Glomerular endothelial cell (primary cell): ENCODE data around the gene SEC22C. TPM values are rescaled to one million over a fixed set of nuclear protein-coding genes. Genes with fewer than 3 reads are reported as not detected.

Experiments
- DNase-seq: peaks from one replicate; pipeline ENCODE4 v3.0.0-alpha.2; 2011; ENCODE audit warnings: low read depth, low spot score; ENCODE audit errors: extremely low read depth
- total RNA-seq: library from RNA; depleted of rRNA; stranded (reverse); fragments of >200 nt; gene quantifications from 2 replicates; pipeline ENCODE4 v1.2.3, GENCODE V29; 2015

SEC22C gene
- total RNA-seq, 1 donor from 2014 or later = 67.1 TPM

DNA sequence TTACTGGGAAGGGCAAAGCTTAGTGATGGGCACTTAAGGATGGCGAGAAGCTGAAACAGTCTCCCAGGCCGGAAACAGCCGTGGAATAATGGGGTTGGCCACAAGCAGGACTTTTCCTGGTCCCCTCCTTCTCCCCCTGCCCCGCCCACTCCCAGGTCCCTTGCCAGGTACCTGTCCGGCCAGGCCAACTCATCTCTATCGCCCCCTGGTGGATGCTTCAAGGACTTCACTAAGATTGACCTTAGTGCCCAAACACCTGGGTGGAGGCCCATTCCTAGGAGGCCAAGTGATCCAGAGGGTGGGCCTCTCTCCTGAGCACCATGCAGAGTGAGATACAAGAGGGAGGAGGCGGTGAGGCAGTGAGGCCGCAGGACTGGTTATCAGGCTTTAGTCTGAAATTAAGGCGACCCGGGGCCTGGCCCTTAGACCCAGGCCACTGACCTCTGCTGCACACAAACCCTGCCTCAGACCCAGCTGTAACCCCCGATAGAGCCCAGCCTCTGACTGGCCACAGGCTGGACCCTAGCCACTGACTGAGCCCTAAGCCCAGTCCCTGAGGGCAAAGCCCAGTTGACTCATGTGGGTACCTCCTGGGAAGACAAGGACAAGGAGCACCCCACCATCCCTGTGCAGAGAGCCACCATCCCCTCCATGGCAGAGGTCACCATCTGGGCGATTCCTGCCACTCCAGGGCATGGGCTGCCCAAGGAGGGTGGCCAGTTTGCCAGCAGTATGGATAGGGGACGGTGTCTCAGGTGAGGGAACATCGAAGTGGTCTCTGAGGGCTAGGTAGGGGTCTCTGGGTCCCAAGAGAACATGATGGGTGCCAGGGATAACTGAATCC lies 41.7 kb downstream of the SEC22C start:
- DNase-seq = no peak

DNA sequence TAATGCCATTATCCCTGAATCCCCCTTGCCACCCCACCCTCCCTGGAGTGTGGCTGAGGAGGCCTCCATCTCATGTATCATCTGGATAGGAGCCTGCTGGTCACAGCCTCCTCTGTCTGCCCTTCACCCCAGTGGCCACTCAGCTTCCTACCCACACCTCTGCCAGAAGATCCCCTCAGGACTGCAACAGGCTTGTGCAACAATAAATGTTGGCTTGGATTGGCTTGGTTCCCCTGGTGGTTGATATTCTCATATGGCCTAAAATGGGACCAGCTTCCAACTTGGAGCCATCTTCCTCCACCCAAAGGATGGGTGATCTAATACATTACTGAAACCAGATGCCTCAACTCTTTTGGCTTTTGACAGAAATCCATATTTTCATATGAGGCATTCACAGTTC lies 44.4 kb downstream of the SEC22C start:
- DNase-seq = no peak

DNA sequence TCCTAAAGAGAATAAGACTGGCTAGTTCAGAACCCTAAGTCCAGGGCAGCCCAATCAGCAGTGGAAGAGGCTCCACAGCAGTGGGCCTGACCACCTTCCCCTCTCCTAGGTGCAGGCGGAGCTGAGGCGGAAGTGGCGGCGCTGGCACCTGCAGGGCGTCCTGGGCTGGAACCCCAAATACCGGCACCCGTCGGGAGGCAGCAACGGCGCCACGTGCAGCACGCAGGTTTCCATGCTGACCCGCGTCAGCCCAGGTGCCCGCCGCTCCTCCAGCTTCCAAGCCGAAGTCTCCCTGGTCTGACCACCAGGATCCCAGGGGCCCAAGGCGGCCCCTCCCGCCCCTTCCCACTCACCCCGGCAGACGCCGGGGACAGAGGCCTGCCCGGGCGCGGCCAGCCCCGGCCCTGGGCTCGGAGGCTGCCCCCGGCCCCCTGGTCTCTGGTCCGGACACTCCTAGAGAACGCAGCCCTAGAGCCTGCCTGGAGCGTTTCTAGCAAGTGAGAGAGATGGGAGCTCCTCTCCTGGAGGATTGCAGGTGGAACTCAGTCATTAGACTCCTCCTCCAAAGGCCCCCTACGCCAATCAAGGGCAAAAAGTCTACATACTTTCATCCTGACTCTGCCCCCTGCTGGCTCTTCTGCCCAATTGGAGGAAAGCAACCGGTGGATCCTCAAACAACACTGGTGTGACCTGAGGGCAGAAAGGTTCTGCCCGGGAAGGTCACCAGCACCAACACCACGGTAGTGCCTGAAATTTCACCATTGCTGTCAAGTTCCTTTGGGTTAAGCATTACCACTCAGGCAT lies 45.6 kb downstream of the SEC22C start:
- no peak for DNase-seq

DNA sequence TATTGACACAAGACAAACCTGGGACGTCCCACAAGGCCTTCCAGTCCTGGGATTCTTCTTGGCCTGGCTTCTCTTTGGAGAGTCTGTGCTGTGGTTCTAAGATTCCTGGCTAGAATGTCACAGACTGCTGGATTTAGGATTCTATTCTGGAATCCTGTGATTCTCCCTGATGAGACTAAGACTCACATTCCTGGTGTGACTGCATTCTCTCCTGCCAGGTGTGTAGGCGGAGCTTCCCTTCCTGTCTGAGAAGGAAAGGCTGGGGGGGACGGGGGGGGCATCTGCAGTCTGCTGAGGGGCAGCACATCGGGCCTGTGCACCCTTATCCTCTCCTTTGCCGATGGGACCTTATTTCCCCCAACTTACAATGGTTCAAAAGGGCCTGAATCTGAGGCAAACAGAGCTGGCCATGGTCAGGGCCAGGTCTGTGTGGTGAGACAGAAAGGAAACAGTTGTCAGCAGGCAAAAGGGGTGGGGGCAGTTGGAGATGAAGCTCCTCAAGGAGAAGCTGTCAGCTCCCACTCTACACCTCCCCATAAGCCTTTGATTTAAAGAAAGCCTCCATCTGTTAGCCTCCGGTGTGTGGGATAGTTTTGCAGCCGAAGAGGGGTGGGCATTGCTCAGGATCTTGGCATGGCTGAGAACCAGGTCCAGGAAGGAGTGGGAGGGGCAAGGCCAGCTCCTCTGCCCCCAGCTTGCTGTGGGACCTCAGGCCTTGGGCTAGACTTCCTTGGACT lies 48.4 kb downstream of the SEC22C start:
- DNase-seq = no peak

DNA sequence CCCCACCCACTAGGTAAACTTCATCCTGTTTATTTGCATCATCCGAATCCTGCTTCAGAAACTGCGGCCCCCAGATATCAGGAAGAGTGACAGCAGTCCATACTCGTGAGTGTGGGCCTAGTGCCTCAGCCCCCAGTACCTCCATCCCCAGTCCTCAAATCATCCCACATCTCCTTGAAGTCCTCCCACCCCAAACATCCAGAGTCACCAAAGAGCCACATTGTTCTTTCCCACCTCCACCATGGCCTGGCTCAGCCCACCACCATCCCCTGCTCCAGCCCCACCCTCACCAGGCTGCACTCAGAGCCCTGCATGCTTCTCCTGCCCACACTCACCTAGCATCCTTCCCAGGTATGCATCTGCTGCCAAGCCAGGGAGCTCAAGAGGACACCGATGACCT lies 49.5 kb downstream of the SEC22C start:
- no peak for DNase-seq

DNA sequence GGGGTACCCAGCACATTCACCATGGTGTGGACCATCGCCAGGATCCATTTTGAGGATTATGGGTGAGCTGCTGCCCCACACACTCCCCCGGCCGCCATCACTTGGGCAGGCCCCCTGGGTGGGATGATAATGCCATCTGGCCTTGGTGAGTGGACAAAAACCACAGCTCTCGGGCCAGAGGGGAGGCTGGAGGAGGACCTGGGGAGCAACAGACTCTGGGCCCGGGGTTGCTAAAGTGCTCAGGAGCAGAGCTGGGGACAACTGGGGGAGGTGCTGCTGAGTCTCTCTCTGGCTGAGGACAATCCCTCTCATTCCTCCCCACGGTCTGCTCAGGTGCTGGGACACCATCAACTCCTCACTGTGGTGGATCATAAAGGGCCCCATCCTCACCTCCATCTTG lies 50.3 kb downstream of the SEC22C start:
- no peak for DNase-seq

DNA sequence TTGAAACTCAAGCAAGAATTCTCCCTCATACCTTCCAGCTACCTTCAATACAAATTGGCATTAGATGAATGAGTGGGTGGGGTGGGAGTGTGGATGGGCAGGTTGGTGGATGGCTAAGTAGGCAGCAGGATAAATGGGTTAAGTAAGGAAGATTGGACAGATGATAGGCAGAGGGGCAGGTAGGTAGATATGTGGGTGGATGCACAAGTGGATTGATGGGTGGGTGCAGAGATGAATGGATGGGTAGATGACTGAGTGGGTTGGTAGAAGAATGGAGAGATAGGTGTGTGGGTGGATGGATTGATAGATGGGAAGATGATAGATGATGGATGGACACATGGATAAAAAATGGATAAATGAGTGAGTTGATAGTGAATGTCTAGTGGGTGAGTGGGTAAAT lies 51.7 kb downstream of the SEC22C start:
- DNase-seq = no peak

DNA sequence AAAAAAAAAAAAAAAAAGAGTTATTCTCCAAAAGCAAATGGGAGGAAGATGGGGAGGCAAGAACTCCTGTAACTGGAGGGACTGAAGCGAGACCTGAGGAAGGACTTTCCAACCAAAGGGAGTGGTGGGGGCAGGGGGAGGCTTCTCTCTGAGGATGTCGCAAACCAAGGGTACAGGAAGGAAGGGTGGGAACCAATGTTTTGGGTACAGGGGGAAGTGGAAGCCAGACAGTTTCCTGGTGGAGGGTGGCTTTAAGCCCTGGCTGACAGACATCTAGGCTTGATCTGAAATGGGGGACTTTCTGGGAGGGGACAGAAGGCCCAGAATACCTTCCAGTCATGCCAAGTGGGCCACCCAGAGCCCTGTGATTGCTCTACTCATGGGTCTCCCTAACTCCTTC lies 52.3 kb downstream of the SEC22C start:
- DNase-seq = no peak

DNA sequence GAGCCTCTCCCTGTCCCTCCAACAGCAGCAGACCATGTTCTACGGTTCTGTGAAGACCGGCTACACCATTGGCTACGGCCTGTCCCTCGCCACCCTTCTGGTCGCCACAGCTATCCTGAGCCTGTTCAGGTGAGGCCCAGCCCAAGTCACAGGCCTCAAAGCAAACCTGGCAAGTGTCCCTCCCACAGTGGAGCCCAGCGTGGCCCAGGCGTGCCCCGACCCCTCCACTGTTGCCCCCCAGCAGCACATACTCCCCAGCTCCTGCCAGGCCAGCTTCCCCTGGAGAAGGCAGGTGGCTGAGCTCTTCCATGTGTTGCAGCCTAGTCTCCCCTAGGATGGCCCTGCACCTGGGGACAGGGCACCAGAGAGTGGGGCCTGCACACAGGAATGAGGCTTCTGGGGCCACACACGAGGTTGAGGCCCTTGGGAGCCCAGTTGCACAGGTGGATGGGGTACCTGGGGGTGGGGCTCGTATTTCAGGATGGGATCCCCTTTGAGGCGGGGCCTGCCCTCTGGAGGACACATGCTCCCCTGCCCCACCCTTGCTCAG lies 54.3 kb downstream of the SEC22C start:
- no peak for DNase-seq

DNA sequence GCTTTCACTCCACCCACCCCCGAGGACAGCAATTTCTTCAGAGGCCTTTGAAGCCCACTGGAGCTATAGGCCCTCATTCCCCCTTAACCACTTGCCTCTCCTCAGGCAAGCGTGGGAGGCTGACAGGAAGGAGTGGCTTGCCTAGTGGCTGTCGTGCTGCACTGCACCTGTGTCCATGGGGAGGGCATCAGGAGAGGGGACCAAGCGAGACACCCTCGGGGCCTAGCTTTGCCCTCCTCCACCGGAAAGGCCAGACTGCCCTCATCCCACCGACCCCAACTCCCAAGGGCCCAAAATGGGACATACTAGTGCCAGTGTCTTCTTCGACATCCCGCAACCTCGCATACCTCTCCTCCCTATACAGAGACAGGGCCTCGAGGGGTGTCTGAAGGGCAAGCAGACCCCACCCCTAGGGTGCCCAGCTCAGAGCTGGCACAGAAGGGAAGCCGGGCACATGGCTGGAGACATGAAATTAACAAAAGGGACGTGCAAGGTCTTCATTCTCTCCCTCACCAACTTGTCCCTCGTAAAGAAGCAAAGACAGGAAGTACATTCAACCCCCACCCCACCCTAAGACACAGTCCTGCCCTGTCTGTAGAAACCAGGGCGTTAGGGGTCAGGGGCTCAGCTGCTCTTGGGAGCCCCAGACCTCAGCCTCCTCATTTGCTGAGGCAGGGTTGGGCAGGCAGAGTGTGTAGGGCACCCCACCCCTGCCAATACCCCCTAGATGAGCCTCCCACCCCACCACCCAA lies 55.0 kb downstream of the SEC22C start:
- no peak for DNase-seq

DNA sequence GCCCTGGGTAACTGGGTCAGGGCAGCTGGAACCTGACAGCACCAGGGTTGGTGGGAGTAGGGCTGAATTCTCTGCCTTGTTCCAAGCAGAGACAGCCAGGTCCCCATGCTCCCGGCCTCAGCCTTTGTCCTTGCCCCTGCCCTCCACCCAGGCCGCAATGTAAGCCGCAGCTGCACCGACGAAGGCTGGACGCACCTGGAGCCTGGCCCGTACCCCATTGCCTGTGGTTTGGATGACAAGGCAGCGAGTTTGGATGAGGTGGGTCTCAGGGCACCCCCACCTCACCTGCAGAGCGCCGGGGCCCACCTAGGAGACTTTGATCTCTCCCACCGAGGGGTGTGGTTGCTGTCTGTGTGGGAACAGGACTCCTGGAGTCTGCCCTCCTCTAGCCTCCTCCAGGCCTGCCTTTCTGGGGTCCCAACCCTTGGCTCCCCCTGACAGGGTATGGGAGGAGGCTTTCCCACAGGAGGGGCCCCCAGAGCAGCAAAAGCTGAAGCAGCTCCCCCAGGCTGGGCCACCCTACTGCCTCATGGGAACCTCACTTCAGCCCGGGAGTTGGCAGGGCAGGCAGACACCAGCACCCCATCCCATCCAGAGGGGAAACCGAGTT lies 55.9 kb downstream of the SEC22C start:
- DNase-seq = no peak

DNA sequence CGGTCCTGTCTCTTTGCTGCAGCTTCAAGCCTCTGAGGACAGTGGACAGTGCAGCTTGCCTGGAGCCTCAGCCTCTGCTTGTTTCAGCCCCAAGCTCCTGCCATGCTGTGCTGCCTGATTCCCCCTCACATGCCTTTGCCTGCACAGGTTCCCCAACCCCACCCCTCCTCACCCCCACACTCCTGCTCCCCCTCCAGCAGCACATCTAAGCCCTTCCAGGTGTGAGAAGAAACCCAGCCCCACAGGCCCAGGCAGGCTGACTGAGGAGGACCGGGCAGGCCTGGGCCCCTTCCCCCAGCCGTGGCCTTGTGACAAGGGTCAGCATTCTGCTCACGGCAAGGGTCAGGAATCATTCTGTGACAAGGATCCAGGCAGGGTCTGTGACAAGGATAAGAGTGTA lies 56.6 kb downstream of the SEC22C start:
- DNase-seq = no peak

DNA sequence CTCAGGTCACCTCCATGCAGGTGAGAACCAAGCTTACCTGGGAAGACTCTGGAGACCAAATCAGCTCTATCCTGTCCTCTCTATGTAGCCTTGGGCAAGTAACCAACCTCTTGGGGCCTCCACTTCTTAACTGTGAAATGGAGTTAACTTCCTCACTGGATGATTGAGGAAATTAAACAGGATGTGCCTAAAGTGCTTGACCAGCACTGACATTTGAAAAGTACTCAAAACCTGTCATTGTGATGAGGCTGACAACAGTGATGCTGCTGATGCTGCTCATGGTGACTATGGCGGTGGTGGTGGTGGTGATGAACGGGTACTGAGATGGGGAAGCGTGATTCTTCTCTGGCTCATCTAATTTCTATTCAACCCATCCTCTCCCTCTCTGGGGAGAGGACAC lies 57.0 kb downstream of the SEC22C start:
- no peak for DNase-seq

DNA sequence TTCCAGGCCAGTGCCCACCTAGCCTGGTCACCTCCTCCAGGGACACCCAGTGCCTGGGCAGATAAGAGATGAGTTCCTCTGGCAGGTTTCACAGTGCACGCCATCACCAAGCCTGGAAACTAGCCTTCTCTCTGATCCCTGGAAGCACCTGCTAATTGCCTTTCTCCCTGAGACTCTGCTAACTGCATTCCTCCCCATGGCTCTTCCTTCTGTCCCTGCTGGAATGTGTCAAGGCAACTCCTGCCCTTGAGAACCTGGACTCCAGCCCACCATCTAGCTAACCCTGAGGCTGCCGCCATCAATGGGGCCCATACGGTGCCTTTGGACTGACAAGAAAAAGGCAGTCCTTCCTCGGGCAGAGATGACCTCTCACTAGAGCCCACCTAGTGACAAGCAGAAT lies 60.9 kb downstream of the SEC22C start:
- no peak for DNase-seq

DNA sequence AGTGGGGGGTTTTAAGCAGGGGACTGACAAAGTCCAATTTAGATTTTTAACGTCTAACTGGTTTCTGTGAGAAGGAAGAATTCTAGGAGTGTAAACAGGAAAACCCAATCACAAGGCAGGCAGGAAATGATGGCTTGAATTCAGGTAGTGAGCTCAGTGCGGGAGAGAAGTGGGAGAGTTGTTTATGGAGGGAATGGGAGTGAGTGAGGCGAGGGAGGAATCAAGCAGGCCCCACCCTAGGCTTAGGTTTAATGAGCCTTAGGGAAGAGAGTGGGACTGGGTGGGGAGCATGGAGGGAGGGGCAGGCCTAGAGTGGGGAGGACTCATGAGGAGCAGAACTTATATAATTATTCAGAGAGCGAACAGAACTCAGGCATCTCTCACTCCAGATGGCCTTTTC lies 61.4 kb downstream of the SEC22C start:
- no peak for DNase-seq

DNA sequence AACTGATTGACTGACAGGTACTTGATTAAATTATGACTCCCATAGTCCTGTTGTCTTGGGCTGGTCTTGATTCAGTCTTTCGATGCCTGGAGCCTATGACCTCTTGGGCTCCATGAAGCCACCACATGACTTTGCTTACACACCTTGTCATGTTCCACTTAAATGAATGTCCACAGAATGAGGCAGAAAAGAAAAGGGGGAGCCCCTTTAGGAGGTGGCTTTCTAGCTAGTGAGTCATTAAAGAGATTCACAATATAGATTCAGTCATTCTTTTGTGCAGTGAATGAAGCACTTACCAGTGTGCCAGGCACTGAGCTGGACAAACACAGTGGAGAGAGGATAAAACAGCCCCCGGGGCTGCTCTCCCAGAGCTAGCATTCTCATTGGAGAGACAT lies 62.2 kb downstream of the SEC22C start:
- DNase-seq = no peak

DNA sequence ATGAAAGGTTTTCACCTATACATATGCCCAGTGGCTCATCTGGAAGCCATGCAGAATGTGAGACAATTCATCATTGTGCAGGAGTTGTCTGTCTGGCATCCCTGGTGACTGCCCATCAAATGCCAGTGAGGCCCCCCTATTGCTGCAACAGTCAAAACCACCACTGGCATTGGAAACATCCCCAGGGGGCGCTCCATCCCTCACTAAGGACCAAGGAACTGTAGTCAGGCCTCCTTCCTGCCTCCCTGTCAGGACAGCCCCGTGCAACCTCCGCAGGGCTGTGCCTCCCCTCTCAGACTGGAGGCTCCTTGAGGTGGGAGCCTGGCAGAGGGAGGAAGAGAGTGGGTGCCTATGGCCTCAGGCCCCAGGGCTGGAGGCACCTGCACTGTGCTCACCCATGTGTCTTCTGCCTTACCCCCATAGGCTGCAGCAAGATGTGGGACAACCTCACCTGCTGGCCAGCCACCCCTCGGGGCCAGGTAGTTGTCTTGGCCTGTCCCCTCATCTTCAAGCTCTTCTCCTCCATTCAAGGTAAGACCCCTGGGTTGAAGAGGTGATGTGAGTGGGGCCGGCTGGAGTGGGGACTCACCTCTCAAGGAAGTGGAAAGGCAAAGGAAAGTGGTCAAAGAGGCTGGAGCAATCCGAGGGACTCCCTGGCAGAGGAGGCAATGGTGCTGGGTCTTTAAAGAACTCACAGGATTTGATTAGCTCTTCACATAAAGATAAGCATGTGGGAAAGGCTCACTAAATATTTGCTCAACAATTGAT lies 62.8 kb downstream of the SEC22C start:
- DNase-seq = no peak

DNA sequence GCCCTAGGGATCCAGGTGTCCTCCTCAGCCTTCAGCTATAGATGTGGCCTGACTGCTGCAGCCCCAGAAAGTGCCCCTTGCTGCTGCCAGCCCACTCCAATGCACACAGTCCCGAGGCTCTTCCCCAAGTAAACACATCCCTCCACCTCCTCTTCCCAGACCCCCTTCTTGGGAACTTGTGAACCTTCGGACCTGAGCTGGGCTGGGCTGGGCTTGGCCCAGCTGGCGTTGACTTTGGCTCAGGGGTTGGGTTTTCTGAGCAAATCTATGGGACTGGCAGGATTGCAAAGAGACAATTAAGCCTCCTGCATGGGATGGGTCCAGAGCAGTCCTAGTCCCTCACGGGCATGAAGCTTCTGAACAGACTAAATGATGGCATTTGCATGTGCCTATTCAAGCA lies 64.7 kb downstream of the SEC22C start:
- DNase-seq = no peak

DNA sequence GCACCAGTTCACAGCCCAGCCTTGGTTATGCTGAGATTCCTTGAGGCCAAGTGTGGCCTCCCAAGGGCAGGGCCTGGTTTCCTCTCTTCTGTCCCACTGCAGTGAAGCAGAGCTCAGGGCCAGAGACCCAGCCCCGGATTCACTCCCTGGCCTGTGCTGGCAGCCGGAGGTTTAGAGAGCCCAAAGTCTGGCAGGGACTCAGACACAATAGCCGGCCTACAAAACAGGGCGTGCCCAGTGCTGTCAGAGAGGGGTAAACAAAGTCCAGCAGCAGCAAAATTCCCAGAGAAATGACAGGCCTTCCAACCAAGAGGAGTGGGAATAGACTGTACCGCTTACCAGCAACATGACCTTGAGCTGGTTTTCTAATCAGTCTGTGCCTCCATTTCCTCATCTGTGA lies 65.3 kb downstream of the SEC22C start:
- no peak for DNase-seq
